ENCODE measurements around the gene GPRIN3. TPM values are rescaled to one million over a fixed set of nuclear protein-coding genes. Genes with fewer than 3 reads are reported as not detected.

GPRIN3 gene
- total RNA-seq, 1 donor from 2014 or later: 0.84 TPM

DNA sequence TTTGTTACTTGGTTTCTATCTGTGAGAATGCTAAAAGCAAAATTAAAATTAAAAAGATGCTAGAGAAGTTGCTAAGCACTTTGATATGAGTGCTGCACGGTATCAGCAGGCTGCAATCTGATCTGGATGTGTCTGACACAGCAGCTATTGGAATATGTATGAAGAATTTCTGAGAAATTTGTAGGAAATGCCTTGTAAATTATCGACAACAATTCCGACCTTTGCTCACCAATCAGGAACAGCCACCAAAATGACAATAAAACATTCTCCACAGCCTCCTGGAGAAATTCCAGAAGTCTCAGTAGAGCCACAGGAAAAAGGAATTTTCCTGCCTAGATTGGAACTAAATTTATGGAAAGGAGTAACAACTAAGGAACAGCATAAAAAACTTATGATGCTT, 113.8 kb downstream of the GPRIN3 start:
- no peak for DNase-seq (ENCODE audit: low read depth)
- Histone ChIP-seq H3K4me3 (ENCODE audit: low read depth, low read length) (no peak overlapping the region), H3K27me3 (ENCODE audit: control insufficient read depth, insufficient read depth, low read length) (no peaks in the 10 kb centered on the region), H3K36me3 (ENCODE audit: control insufficient read depth, insufficient read depth, low read length) (no peaks in the 10 kb centered on the region)
- TF ChIP-seq, protein P1, sequence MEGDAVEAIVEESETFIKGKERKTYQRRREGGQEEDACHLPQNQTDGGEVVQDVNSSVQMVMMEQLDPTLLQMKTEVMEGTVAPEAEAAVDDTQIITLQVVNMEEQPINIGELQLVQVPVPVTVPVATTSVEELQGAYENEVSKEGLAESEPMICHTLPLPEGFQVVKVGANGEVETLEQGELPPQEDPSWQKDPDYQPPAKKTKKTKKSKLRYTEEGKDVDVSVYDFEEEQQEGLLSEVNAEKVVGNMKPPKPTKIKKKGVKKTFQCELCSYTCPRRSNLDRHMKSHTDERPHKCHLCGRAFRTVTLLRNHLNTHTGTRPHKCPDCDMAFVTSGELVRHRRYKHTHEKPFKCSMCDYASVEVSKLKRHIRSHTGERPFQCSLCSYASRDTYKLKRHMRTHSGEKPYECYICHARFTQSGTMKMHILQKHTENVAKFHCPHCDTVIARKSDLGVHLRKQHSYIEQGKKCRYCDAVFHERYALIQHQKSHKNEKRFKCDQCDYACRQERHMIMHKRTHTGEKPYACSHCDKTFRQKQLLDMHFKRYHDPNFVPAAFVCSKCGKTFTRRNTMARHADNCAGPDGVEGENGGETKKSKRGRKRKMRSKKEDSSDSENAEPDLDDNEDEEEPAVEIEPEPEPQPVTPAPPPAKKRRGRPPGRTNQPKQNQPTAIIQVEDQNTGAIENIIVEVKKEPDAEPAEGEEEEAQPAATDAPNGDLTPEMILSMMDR (IDR thresholded peaks at IDR 0.05; ENCODE audit: insufficient read depth, low read length, poor library complexity, severe bottlenecking): no peak

Other genes with a start within 250 kb of the GPRIN3 start
- gene TIGD2, start 196.3 kb downstream of the GPRIN3 start, total RNA-seq: 6.2 and 7.6 TPM in 2 replicates

Data from kidney epithelial cell (primary cell).